ENCODE data around the gene PCBP3. TPM values are rescaled to one million over a fixed set of nuclear protein-coding genes. Genes with fewer than 3 reads are reported as not detected.

The PCBP3 gene
- total RNA-seq, 1 donor from 2014 or later = 11.8 TPM

DNA sequence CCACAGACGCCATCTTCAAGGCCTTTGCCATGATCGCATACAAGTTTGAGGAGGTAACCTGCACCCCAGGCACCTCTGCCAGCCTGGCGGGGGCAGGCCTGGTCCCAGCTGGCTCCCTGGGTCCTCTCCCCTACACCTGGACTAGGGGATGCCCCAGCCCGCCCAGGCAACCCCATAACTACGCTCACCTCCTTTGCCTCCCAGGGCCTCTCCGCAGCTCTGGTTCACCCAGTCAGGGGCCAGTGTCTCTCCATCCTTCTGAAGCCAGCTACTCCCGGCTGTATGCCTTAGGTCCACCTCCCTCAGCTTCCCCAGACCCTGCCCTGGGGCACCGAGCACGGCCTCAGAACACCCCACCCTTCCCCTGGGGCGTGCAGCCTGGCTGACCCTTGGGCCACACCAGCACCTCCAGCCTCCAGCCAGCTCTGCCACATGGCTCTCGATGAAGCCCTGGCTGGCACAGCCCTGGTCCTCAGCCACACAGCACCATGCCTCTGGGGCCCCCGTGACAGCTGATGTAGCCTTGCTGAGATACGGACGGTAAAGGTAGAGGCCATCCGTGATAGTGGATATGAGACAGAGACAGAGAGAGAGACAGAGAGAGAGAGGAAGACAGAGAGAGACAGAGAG, 257.7 kb downstream of the PCBP3 start:
- no peaks in the 10 kb centered on the region for H3K9me3 Mint-ChIP-seq (ENCODE audit: low read depth)
- H3K4me1 Mint-ChIP-seq (ENCODE audit: low read depth) = no peaks in the 10 kb centered on the region
- peaks cover 13% of the 10 kb centered on the region for H3K36me3 Mint-ChIP-seq (ENCODE audit: low read depth)
- no peak overlapping the region for H3K27ac Mint-ChIP-seq (ENCODE audit: unreplicated experiment)
- peaks cover 2% of the 10 kb centered on the region for H3K27me3 Mint-ChIP-seq (ENCODE audit: low read depth)
- no peak overlapping the region for H3K4me3 Mint-ChIP-seq (ENCODE audit: unreplicated experiment)
- peak; percentile 89 for DNase-seq (ENCODE audit: low spot score)
- TF ChIP-seq CTCF (IDR thresholded peaks at IDR 0.05) = no peak

DNA sequence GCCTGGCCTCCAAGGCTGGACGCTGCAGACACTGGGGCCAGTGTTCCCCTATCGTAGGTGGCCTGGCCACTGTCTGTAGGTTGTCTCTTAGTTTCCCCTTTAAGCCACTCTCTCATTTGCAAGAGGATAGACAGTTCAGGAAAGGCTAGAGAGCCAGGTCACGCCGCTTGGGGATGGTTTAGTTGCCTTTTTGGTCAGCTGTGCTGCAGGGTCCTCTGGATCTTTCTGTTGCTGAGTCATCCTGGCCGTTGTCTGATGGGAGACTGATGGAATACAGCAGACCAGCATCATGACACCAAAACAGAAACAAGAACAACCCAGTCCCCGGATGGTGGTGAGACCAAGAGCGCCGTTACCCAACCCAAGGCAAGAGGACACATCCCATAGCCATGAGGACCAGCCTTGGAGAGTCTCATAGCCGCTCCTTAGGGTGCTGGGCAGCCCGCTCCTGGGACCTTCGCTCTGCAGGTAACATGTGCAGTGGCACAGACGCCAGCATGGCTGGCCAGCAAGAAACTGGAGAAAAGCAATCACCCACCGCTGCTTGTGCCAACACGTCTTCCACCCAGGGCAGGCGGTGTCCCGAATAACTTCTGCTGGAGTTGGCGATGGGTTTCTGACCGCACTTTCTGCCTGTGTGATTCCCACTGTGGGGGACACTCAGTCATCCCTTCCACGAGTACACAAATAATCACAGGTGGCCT, 258.9 kb downstream of the PCBP3 start:
- TF ChIP-seq CTCF (IDR thresholded peaks at IDR 0.05) = no peak
- H3K9me3 Mint-ChIP-seq (ENCODE audit: low read depth) = no peaks in the 10 kb centered on the region
- peaks cover 2% of the 10 kb centered on the region for H3K27me3 Mint-ChIP-seq (ENCODE audit: low read depth)

DNA sequence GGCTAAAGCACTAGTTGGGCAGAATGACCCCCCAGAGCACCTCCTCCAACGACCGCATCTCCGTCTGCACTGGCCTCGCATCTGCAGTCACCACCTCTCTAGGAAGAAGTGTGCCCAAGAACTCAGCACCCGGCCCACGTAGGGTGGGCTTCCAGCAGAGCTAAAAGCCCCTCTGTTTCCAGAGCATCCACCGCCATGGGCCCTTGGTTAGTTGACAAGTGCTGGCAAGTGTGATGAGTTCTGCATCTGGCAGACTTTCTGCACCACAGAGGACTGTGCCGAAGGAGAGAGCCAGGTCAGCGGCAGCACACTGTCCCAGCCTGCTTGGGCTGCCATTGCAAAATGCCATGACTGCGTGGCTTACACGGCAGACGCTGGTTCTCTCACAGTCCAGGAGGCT, 261.7 kb downstream of the PCBP3 start:
- H3K4me1 Mint-ChIP-seq (ENCODE audit: low read depth) = peaks cover 17% of the 10 kb centered on the region
- TF ChIP-seq CTCF (IDR thresholded peaks at IDR 0.05) = no peak
- DNase-seq (ENCODE audit: low spot score) = peak; percentile 52
- H3K27ac Mint-ChIP-seq (ENCODE audit: unreplicated experiment) = no peak overlapping the region
- H3K27me3 Mint-ChIP-seq (ENCODE audit: low read depth) = no peaks in the 10 kb centered on the region
- H3K36me3 Mint-ChIP-seq (ENCODE audit: low read depth) = peaks cover 15% of the 10 kb centered on the region
- H3K9me3 Mint-ChIP-seq (ENCODE audit: low read depth) = no peaks in the 10 kb centered on the region
- no peak overlapping the region for H3K4me3 Mint-ChIP-seq (ENCODE audit: unreplicated experiment)

More for the DNA sequence above, 258.9 kb downstream of the PCBP3 start:
- H3K4me3 Mint-ChIP-seq (ENCODE audit: unreplicated experiment) = no peak overlapping the region
- H3K27ac Mint-ChIP-seq (ENCODE audit: unreplicated experiment) = no peak overlapping the region
- H3K36me3 Mint-ChIP-seq (ENCODE audit: low read depth) = peaks cover 15% of the 10 kb centered on the region
- DNase-seq (ENCODE audit: low spot score) = peak; percentile 68
- H3K4me1 Mint-ChIP-seq (ENCODE audit: low read depth) = peaks cover 2% of the 10 kb centered on the region

DNA sequence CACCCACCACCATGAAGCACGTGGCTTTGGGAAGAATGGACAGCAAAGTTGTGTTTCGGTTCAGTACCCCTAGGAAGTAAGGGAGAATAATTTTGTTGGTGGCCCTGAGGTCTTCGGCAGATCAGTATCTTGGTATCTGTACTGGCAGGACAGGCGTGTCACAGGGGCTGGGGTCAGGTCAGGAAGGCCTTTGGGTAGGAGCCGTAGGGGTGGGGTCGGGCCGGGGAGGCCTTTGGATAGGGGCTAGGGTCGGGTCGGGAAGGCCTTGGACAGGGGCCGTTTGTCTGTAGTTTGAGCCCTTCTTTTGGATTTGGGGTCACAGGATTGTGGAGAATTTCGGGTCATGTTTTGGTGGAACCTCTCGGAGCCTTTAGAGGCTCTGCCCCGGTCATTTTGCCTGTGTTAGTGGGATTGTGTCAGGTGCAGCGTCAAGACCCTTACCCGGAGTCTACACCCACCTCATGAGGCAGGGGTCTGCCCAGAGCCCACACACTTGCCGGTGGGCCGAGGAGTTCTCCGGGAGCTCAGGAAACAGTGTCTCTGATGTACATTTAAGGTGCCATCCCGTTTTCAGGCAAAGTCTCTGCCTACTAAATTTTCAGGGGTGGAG, 262.8 kb downstream of the PCBP3 start:
- Mint-ChIP-seq H3K27ac (ENCODE audit: unreplicated experiment) (no peak overlapping the region), H3K4me1 (ENCODE audit: low read depth) (peaks cover 21% of the 10 kb centered on the region), H3K9me3 (ENCODE audit: low read depth) (no peaks in the 10 kb centered on the region), H3K4me3 (ENCODE audit: unreplicated experiment) (no peak overlapping the region), H3K36me3 (ENCODE audit: low read depth) (peaks cover 15% of the 10 kb centered on the region), H3K27me3 (ENCODE audit: low read depth) (no peaks in the 10 kb centered on the region)
- TF ChIP-seq CTCF (IDR thresholded peaks at IDR 0.05) = no peak
- DNase-seq (ENCODE audit: low spot score) = peak; percentile 36

- TF ChIP-seq CTCF (IDR thresholded peaks at IDR 0.05) = no peak
- H3K9me3 Mint-ChIP-seq (ENCODE audit: low read depth) = no peaks in the 10 kb centered on the region
- no peak overlapping the region for H3K27ac Mint-ChIP-seq (ENCODE audit: unreplicated experiment)
- H3K4me3 Mint-ChIP-seq (ENCODE audit: unreplicated experiment) = no peak overlapping the region
- no peaks in the 10 kb centered on the region for H3K27me3 Mint-ChIP-seq (ENCODE audit: low read depth)
- H3K36me3 Mint-ChIP-seq (ENCODE audit: low read depth) = peaks cover 12% of the 10 kb centered on the region
- H3K4me1 Mint-ChIP-seq (ENCODE audit: low read depth) = peaks cover 21% of the 10 kb centered on the region
- DNase-seq (ENCODE audit: low spot score) = peak; percentile 41
Observed at GRCh38 chr21:45906859-45907258, 263.3 kb downstream of the PCBP3 start.

Data from chondrocyte (in vitro differentiated cells).